ENCODE data around the gene SHCBP1. TPM values are rescaled to one million over a fixed set of nuclear protein-coding genes. Genes with fewer than 3 reads are reported as not detected.
A peak's percentile ranks its signal among the peaks of the same experiment; 100 is the strongest.

Gene SHCBP1
- total and polyA plus RNA-seq, 2 of the 13 experiments (the other 11 are each of a cell fraction or from before 2014, with no cell fraction given) = 15.7 to 33.0 TPM

GRCh38 chr16:46573834-46574159 is 47.4 kb downstream of the SHCBP1 start (continued):
- TF ChIP-seq HNF1B (CRISPR knock-in tag; IDR thresholded peaks at IDR 0.05) = 0 out of 2 replicates have a peak, but pooled peaks have one; percentile 34
- no peak for TF ChIP-seq ZFP90 (CRISPR knock-in tag; IDR thresholded peaks at IDR 0.05; ENCODE audit: borderline replicate concordance)
- 0 out of 2 replicates have a peak, but pooled peaks have one; percentile 34 for TF ChIP-seq ZNF572 (CRISPR knock-in tag; IDR thresholded peaks at IDR 0.05)
- TF ChIP-seq TRIM24 (CRISPR knock-in tag; IDR thresholded peaks at IDR 0.05) = no peak
- TF ChIP-seq ZNF839 (CRISPR knock-in tag; IDR thresholded peaks at IDR 0.05; ENCODE audit: borderline replicate concordance) = no peak
- TF ChIP-seq SRY (CRISPR knock-in tag; IDR thresholded peaks at IDR 0.05) = no peak
- TF ChIP-seq ZNF552 (CRISPR knock-in tag; IDR thresholded peaks at IDR 0.05; ENCODE audit: borderline replicate concordance) = no peak
- no peak for TF ChIP-seq EEA1 (CRISPR knock-in tag; IDR thresholded peaks at IDR 0.05; ENCODE audit: borderline replicate concordance)
- 0 out of 2 replicates have a peak, but pooled peaks have one; percentile 10 for TF ChIP-seq ZNF44 (CRISPR knock-in tag; IDR thresholded peaks at IDR 0.05)
- TF ChIP-seq ZFX (CRISPR knock-in tag; IDR thresholded peaks at IDR 0.05; ENCODE audit: low read depth) = 0 out of 2 replicates have a peak, but pooled peaks have one; percentile 27
- TF ChIP-seq ZNF317 (CRISPR knock-in tag; IDR thresholded peaks at IDR 0.05) = no peak
- no peak for TF ChIP-seq MYC (CRISPR knock-in tag; IDR thresholded peaks at IDR 0.05; ENCODE audit: borderline replicate concordance)
- TF ChIP-seq SALL1 (CRISPR knock-in tag; IDR thresholded peaks at IDR 0.05) = 0 out of 2 replicates have a peak, but pooled peaks have one; percentile 43
- no peak for TF ChIP-seq MBNL3 (CRISPR knock-in tag; conservative IDR thresholded peaks at IDR 0.05)
- TF ChIP-seq NR3C1 (CRISPR knock-in tag; IDR thresholded peaks at IDR 0.05) = no peak
- TF ChIP-seq ZNF383 (CRISPR knock-in tag; IDR thresholded peaks at IDR 0.05; ENCODE audit: borderline replicate concordance) = no peak
- 0 out of 2 replicates have a peak, but pooled peaks have one; percentile 5 for TF ChIP-seq TBX2 (CRISPR knock-in tag; IDR thresholded peaks at IDR 0.05; ENCODE audit: borderline replicate concordance)
- TF ChIP-seq GPBP1L1 (CRISPR knock-in tag; IDR thresholded peaks at IDR 0.05) = no peak
- peak; percentile 5; the same call in 1 of the 2 replicates for TF ChIP-seq KDM2A (CRISPR knock-in tag; IDR thresholded peaks at IDR 0.05; ENCODE audit: borderline replicate concordance, low read depth)
- TF ChIP-seq CC2D1A (CRISPR knock-in tag; IDR thresholded peaks at IDR 0.05) = 0 out of 2 replicates have a peak, but pooled peaks have one; percentile 5
- no peak for TF ChIP-seq PHF8 (CRISPR knock-in tag; IDR thresholded peaks at IDR 0.05)
- TF ChIP-seq HNF4A (CRISPR knock-in tag; IDR thresholded peaks at IDR 0.05) = no peak
- no peak for TF ChIP-seq ZNF878 (CRISPR knock-in tag; IDR thresholded peaks at IDR 0.05)
- no peak for TF ChIP-seq ZNF292 (CRISPR knock-in tag; IDR thresholded peaks at IDR 0.05; ENCODE audit: borderline replicate concordance, low read depth)
- no peak for TF ChIP-seq THAP11 (CRISPR knock-in tag; IDR thresholded peaks at IDR 0.05)

All from HepG2 (cell line).